HEK293 (cell line): Measurements from ENCODE around the gene DISP3.

Source experiments
- CTCF ChIA-PET: fragments of 350-600 bp; formaldehyde crosslinking; extraction: SDS; loops from one replicate; lab custom pipeline; 2021; ENCODE audit warnings: antibody characterized with exemption; lab: Yijun Ruan, JAX
- POLR2A ChIA-PET: fragments of 300-600 bp; formaldehyde crosslinking; extraction: SDS; loops from one replicate; lab custom pipeline; 2020; ENCODE audit warnings: antibody characterized with exemption, inconsistent platforms; lab: Yijun Ruan, JAX
- H3K27ac ChIP-seq: fragments of 200-500 bp; sonication (Bioruptor generic); 2 replicates; pipeline ENCODE4 v1.5.1; 2014; ENCODE audit warnings: low read depth, low read length, control low read depth, inconsistent platforms; ENCODE audit errors: extremely low read depth
- H3K36me3 ChIP-seq, 2 experiments: fragments of 200-500 bp in 1 of 2; sonication (Bioruptor generic) in 1 of 2; 1 replicate in 1 of 2; 2 replicates in 1 of 2; pipeline ENCODE4 v1.5.1; 2014 to 2017; ENCODE audit warnings: inconsistent platforms in 2 of 2, low read length in 2 of 2; ENCODE audit not compliant: control insufficient read depth in 2 of 2, insufficient read depth in 1 of 2
- H3K4me1 ChIP-seq: fragments of 200-500 bp; sonication (Bioruptor generic); 2 replicates; pipeline ENCODE4 v1.5.1; 2014; ENCODE audit warnings: mild to moderate bottlenecking, low read length, inconsistent platforms; ENCODE audit not compliant: control insufficient read depth, insufficient read depth
- H3K4me3 ChIP-seq: 2 replicates; pipeline ENCODE4 v1.5.1; 2011; ENCODE audit warnings: low read depth, mild to moderate bottlenecking, control low read depth, low read length, moderate library complexity
- H3K9me3 ChIP-seq: fragments of 200-500 bp; sonication (Bioruptor generic); 2 replicates; pipeline ENCODE4 v1.5.1; 2014; ENCODE audit warnings: low read depth, low read length, inconsistent platforms; ENCODE audit not compliant: control insufficient read depth, insufficient read depth
- BCL6B ChIP-seq: fragments of 450-650 bp; formaldehyde crosslinking; IDR thresholded peaks from 2 replicates; pipeline ENCODE4 v1.5.1; 2017; ENCODE audit warnings: missing biosample characterization, missing genetic modification characterization
- KLF16 ChIP-seq: fragments of 450-650 bp; formaldehyde crosslinking; IDR thresholded peaks from 2 replicates; pipeline ENCODE4 v1.5.1; 2017; ENCODE audit warnings: missing biosample characterization, missing genetic modification characterization
- PRDM6 ChIP-seq: fragments of 450-650 bp; formaldehyde crosslinking; IDR thresholded peaks from 2 replicates; pipeline ENCODE4 v1.5.1; 2017; ENCODE audit warnings: missing biosample characterization, missing genetic modification characterization
- SP2 ChIP-seq: fragments of 450-650 bp; formaldehyde crosslinking; IDR thresholded peaks from 2 replicates; pipeline ENCODE4 v1.5.1; 2016; ENCODE audit warnings: missing biosample characterization, missing genetic modification characterization
- TSHZ1 ChIP-seq: fragments of 450-650 bp; formaldehyde crosslinking; IDR thresholded peaks from 2 replicates; pipeline ENCODE4 v1.5.1; 2016; ENCODE audit warnings: missing biosample characterization, missing genetic modification characterization, borderline replicate concordance
- WT1 ChIP-seq: fragments of 450-650 bp; formaldehyde crosslinking; IDR thresholded peaks from 2 replicates; pipeline ENCODE4 v1.5.1; 2016; ENCODE audit warnings: missing biosample characterization, missing genetic modification characterization
- ZBTB1 ChIP-seq: fragments of 450-650 bp; formaldehyde crosslinking; IDR thresholded peaks from 2 replicates; pipeline ENCODE4 v1.5.1; 2016; ENCODE audit warnings: missing biosample characterization, missing genetic modification characterization
- ZBTB11 ChIP-seq: fragments of 450-650 bp; formaldehyde crosslinking; conservative IDR thresholded peaks from 2 replicates; pipeline ENCODE4 v1.5.1; 2016; ENCODE audit warnings: low read depth, missing biosample characterization, missing genetic modification characterization
- ZNF132 ChIP-seq: fragments of 450-650 bp; formaldehyde crosslinking; IDR thresholded peaks from 2 replicates; pipeline ENCODE4 v1.5.1; 2017; ENCODE audit warnings: missing biosample characterization, missing genetic modification characterization, borderline replicate concordance
- ZNF239 ChIP-seq: fragments of 450-650 bp; formaldehyde crosslinking; IDR thresholded peaks from 2 replicates; pipeline ENCODE4 v1.5.1; 2016; ENCODE audit warnings: missing biosample characterization, missing genetic modification characterization
- ZNF335 ChIP-seq: fragments of 450-650 bp; formaldehyde crosslinking; conservative IDR thresholded peaks from 2 replicates; pipeline ENCODE4 v1.5.1; 2016; ENCODE audit warnings: missing biosample characterization, missing genetic modification characterization
- ZNF501 ChIP-seq: fragments of 450-650 bp; formaldehyde crosslinking; IDR thresholded peaks from 2 replicates; pipeline ENCODE4 v1.5.1; 2016; ENCODE audit warnings: missing biosample characterization, missing genetic modification characterization
- ZNF530 ChIP-seq: fragments of 450-650 bp; formaldehyde crosslinking; IDR thresholded peaks from 2 replicates; pipeline ENCODE4 v1.5.1; 2016; ENCODE audit warnings: low read depth, missing biosample characterization, missing genetic modification characterization
- ZNF776 ChIP-seq: fragments of 450-650 bp; formaldehyde crosslinking; IDR thresholded peaks from 2 replicates; pipeline ENCODE4 v1.5.0; 2017; ENCODE audit warnings: missing biosample characterization, missing genetic modification characterization, borderline replicate concordance
- TF ChIP-seq, protein P1 (sequence below): fragments of 450-650 bp; formaldehyde crosslinking; IDR thresholded peaks from 2 replicates; pipeline ENCODE4 v1.5.1; 2016; ENCODE audit warnings: missing biosample characterization, missing genetic modification characterization
- TF ChIP-seq, protein P2 (sequence below): fragments of 450-650 bp; formaldehyde crosslinking; IDR thresholded peaks from 2 replicates; pipeline ENCODE4 v1.5.1; 2016; ENCODE audit warnings: missing biosample characterization, missing genetic modification characterization

Gene DISP3

GRCh38 chr1:11523261-11523660 is 44.3 kb downstream of the DISP3 start (continued):
- peak; percentile 35; the same call in 1 of the 2 replicates for TF ChIP-seq ZNF335 (tag by site-specific recombination)
- TF ChIP-seq ZNF501: no peak
- TF ChIP-seq, protein P1, sequence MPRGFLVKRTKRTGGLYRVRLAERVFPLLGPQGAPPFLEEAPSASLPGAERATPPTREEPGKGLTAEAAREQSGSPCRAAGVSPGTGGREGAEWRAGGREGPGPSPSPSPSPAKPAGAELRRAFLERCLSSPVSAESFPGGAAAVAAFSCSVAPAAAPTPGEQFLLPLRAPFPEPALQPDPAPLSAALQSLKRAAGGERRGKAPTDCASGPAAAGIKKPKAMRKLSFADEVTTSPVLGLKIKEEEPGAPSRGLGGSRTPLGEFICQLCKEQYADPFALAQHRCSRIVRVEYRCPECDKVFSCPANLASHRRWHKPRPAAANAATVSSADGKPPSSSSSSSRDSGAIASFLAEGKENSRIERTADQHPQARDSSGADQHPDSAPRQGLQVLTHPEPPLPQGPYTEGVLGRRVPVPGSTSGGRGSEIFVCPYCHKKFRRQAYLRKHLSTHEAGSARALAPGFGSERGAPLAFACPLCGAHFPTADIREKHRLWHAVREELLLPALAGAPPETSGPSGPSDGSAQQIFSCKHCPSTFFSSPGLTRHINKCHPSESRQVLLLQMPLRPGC (tag by site-specific recombination): no peak
- no peak for TF ChIP-seq ZNF776 (tag by site-specific recombination)
- TF ChIP-seq TSHZ1: no peak
- TF ChIP-seq KLF16 (tag by site-specific recombination): no peak
- TF ChIP-seq ZNF132 (tag by site-specific recombination): no peak

GRCh38 chr1:11523746-11524464 is 45.0 kb downstream of the DISP3 start:
- Histone ChIP-seq H3K36me3 (no peaks in the 10 kb centered on the region), H3K4me1 (no peaks in the 10 kb centered on the region), H3K4me3 (no peak overlapping the region), H3K27ac (no peak overlapping the region), H3K9me3 (no peaks in the 10 kb centered on the region)
- CTCF ChIA-PET: no interaction called here
- POLR2A ChIA-PET: no interaction called here
- no peak for TF ChIP-seq PRDM6 (tag by site-specific recombination)

DNA sequence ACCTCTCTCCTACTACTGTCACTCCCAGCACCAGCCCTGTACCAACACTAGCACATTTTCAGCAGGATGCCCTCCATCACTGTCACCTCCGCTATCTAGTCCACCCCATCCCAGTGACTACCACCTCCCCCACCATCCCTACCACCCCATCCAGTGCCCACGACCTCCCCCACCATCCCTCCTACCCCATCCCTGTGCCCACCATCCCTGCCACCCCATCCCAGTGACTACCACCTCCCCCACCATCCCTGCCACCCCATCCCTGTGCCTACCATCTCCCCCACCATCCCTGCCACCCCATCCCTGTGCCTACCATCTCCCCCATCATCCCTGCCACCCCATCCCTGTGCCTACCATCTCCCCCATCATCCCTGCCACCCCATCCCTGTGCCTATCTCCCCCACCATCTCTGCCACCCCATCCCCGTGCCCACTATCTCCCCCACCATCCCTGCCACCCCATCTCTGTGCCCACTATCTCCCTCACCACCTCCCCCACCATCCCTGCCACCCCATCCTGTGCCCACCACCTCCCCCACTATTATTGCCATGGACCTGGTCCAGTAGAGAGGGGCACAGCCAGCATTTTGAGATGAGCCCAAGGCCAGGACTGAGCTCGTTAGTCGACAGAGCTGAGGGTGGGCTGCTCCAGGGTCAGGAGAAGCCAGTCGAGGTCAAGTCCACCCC is 45.7 kb downstream of the DISP3 start:
- H3K4me3 ChIP-seq: no peak overlapping the region
- ChIA-PET CTCF (no interaction called here), POLR2A (interaction anchor here (0.7 kb wide), 1 partner anchor 385 kb away, joined by 5 read pairs; no protein-coding TSS in a partner anchor)
- no peaks in the 10 kb centered on the region for H3K9me3 ChIP-seq
- H3K27ac ChIP-seq: no peak overlapping the region
- H3K36me3 ChIP-seq: no peaks in the 10 kb centered on the region
- TF ChIP-seq ZBTB1 (tag by site-specific recombination) (no peak), WT1 (no peak), SP2 (no peak), ZNF530 (no peak), ZBTB11 (no peak), BCL6B (no peak), ZNF239 (tag by site-specific recombination) (no peak)
- TF ChIP-seq, protein P2, sequence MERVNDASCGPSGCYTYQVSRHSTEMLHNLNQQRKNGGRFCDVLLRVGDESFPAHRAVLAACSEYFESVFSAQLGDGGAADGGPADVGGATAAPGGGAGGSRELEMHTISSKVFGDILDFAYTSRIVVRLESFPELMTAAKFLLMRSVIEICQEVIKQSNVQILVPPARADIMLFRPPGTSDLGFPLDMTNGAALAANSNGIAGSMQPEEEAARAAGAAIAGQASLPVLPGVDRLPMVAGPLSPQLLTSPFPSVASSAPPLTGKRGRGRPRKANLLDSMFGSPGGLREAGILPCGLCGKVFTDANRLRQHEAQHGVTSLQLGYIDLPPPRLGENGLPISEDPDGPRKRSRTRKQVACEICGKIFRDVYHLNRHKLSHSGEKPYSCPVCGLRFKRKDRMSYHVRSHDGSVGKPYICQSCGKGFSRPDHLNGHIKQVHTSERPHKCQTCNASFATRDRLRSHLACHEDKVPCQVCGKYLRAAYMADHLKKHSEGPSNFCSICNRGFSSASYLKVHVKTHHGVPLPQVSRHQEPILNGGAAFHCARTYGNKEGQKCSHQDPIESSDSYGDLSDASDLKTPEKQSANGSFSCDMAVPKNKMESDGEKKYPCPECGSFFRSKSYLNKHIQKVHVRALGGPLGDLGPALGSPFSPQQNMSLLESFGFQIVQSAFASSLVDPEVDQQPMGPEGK (tag by site-specific recombination): no peak
- no peaks in the 10 kb centered on the region for H3K4me1 ChIP-seq
